ENCODE measurements around the gene DCUN1D1.

Gene DCUN1D1

GRCh38 chr3:182891364-182891763, 89.0 kb downstream of the DCUN1D1 start:
- DNase-seq (ENCODE audit: low read depth in 1 of 2, low spot score in 1 of 2), result no peak
- no peak for TF ChIP-seq JUND (IDR thresholded peaks at IDR 0.05; ENCODE audit: low read depth)
- in situ Hi-C loops (cut with HindIII; ENCODE audit: low pct_unique_long_range_greater_than_20kb, low sequenced_read_pairs), result no loop called here

DNA sequence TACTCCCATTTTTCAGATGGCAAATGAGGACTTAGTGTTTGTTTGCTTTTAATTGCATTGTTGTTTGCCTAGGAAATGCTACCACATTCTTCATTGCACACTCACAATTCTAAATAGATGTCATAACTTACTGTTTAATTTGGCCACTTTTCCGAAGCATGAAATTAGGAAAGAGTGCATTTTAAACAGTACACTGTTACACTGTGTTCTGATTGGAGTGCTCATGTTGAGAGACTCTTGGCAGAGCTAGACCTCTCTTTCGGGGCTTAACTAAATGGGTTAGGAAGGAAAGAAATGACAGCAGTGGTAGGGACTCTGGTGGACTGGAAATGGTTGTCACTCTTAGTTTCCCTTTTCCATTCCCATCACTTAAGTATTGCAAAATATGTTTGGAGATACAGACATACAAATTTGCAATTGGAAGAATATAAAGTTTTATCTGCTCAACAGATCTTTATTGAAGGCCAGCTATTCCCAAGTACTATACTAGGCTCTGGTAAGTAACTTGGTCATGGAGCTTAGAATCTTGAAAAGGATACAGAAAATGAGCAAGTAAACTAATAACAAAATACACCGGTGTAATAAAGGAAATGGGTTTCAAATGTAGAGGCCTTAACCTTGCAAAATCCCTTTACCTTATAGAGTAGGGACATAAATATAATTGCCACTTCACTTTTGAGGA, 90.2 kb downstream of the DCUN1D1 start:
- peak in 1 of 2 experiments; percentile 84 for DNase-seq (ENCODE audit: low read depth in 1 of 2, low spot score in 1 of 2)
- peak; percentile 82 for TF ChIP-seq JUND (IDR thresholded peaks at IDR 0.05; ENCODE audit: low read depth)
- in situ Hi-C loops (cut with HindIII; ENCODE audit: low pct_unique_long_range_greater_than_20kb, low sequenced_read_pairs), result no loop called here
